HG03175 (cell line): ENCODE data around the gene TNFRSF25.
"Not testable (repeated sequence)": the region's sequence is repeated elsewhere in the genome, so short reads cannot be mapped to it uniquely, and the experiment has no call there.

Source experiments
- ATAC-seq: cut with Tn5 transposase; IDR thresholded peaks from one replicate; pipeline ENCODE4 v1.9.1; 2021; ENCODE audit warnings: mild to moderate bottlenecking, moderate library complexity; ENCODE audit not compliant: unreplicated experiment

Gene TNFRSF25

DNA sequence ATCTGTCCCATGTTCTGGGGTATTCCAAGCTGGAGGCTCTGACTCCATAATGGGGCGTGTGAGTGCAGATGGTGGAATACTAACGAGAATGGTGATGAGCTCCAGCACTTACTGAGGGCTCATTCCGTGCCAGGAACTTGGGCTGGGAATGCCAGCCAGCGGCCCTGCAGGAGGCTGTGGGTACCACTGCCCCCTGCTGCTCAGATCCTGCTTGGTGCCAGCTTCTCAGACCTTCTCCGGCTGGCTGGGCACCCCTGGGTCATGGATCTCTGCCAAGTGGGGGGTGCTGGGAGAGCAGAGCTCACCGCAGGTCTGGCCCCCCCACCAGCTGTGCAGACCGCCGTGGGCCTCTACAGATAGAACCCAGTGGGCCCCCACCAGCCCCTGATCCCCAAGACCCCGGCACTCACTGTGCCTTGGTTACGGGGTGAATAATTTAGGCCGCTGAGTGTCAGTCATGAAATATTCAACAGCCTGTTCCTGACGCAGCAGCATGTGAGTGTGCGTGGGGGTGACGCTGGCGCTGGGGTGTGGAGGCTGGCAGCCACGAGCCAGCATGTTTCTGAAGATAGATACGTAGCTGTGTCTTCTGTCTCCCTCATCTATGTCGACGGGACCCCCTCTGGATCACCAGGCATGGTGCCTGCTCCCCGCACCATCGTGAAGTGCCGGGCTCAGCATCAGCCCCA is 28.8 kb downstream of the TNFRSF25 start:
- ATAC-seq: not testable (repeated sequence)

DNA sequence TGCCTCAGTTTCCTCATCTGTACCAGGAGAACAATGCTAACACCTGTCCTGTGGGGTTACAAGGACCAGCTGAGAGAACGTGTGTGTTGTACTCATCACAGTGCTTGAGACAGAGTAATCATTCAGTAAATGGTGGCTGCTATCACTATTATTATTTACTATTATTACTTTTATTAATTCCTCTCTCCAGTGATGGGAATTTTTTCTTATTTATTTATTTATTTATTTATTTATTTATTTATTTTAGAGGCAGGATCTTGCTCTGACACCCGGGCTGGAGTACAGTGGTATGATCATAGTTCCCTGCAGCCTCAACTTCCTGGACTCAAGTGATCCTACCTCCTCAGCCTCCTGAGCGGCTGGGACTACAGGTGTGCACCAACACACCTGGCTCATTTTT is 29.7 kb downstream of the TNFRSF25 start:
- not testable (repeated sequence) for ATAC-seq

GRCh38 chr1:6435547-6435946 is 30.4 kb downstream of the TNFRSF25 start:
- ATAC-seq: no peak

DNA sequence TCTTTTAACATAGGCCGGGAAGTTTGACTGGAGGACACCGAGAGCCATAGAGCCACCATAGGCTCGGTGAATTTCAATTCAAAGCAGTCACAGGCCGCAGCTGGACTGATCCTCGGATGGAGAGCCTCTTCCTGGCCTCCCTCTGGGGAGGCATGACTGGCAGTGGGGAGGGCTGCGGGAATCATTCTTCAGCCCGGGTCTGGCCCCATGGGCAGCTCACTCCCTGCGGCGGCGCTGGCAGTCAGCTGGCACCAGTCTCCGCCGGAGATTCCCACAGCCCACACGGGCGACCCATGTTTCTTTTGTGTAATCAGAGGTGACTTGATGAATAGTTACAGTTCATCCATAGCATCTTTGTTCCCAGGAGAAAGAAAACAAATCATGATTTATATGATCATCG is 30.8 kb downstream of the TNFRSF25 start:
- ATAC-seq: no peak

- ATAC-seq: no peak
Measured at GRCh38 chr1:6434186-6434585, 31.8 kb downstream of the TNFRSF25 start.

DNA sequence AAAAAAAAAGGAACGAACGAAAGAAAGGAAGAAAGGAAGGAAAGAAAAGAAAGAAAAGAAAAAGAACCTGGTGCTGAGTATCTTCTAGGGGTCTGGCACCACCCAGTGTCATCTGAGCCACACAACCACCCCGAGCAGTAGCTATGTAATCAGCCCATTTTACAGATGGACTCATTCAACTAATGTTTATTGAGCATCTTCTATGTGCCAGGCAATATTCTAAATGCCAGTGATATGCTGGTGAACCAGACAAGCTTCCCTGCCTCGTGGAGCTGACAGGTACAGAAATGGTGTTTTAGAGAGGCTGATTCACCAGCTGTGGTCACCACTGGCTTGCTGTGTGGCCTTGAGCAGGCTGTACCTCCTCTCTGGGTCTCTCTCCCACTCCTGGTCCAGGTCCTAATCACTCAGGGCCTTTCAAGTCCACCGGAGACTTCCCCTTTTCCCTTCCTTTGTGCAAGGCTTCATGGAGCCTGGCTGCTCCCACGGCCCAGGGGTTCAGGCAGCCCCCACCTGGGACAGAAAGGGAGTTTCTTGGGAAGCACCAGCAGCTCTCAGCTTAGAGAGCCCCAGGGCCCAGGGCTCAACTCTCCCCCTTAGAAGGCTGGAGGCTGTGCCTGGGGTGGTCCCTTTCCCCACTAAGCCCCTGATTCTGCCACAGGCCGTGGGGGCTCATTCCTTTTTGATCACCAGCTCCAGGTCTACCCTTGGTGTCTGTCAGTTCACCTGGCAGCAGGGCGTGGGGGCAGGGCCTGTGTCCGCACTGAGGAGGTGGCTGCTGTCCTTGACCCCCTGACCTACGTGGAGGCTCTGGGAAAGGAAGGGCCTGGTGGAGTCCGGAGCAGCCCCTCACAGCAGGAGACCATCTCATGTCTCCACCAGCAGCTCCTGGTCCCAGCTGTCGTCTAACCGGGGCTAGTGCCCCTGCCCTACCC is 34.1 kb downstream of the TNFRSF25 start:
- not testable (repeated sequence) for ATAC-seq

GRCh38 chr1:6429660-6430411 is 36.1 kb downstream of the TNFRSF25 start:
- not testable (repeated sequence) for ATAC-seq

- not testable (repeated sequence) for ATAC-seq
Measured at GRCh38 chr1:6428453-6428852, 37.5 kb downstream of the TNFRSF25 start.

- no peak for ATAC-seq
Measured at GRCh38 chr1:6427441-6428390, 38.3 kb downstream of the TNFRSF25 start.

GRCh38 chr1:6426972-6427350 is 39.0 kb downstream of the TNFRSF25 start:
- ATAC-seq: no peak

GRCh38 chr1:6426277-6426971 is 39.5 kb downstream of the TNFRSF25 start:
- ATAC-seq: no peak

DNA sequence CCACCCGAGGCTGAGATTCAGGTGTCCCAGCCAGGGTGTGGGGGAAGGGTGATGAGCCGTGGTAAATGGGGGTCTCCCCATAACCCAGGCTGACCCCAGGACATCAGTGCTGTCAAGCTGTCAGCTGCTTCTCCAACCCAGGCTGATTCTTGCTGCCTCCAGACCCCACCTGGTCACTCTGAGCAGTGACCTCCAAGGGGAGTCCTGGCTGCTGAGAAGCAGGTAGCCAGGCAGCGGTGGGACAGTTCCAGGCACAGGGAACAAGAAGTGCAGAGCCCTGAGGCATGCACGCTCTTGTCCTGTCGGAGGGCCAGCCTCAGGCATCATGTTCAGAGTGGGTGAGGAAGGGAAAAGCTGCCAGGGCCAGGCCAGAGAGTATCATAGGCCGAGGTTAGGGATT is 40.3 kb downstream of the TNFRSF25 start:
- ATAC-seq: no peak

GRCh38 chr1:6424619-6425593 is 41.1 kb downstream of the TNFRSF25 start, which contains the start of gene ESPN:
ESPN (plus strand) TSS chr1:6424776; CDS start chr1:6424956, 180 bp downstream.
- ATAC-seq: no peak

GRCh38 chr1:6424000-6424565 is 41.9 kb downstream of the TNFRSF25 start:
- ATAC-seq: no peak

- no peak for ATAC-seq
Measured at GRCh38 chr1:6423321-6423999, 42.5 kb downstream of the TNFRSF25 start.

GRCh38 chr1:6421266-6421665 is 44.7 kb downstream of the TNFRSF25 start:
- ATAC-seq: no peak

GRCh38 chr1:6420454-6421042 is 45.4 kb downstream of the TNFRSF25 start:
- no peak for ATAC-seq
